GM12891 (cell line): ENCODE data around the gene PRKAG3.
"Not testable (repeated sequence)": the region's sequence is repeated elsewhere in the genome, so short reads cannot be mapped to it uniquely, and the experiment has no call there.

Source experiments
- DNase-seq: peaks from one replicate; pipeline ENCODE4 v3.0.0; 2011; ENCODE audit warnings: low spot score; ENCODE audit not compliant: insufficient read length
- FAIRE-seq: peaks from 2 replicates; lab custom pipeline; 2011; peaks lifted over from hg19 to GRCh38; lab: Jason Lieb, UNC
- PAX5 ChIP-seq: IDR thresholded peaks from 2 replicates; pipeline ENCODE4 v1.6.1; 2011; ENCODE audit warnings: low read length, moderate library complexity, mild to moderate bottlenecking; ENCODE audit not compliant: insufficient read depth, severe bottlenecking
- POLR2A ChIP-seq: IDR thresholded peaks from 2 replicates; pipeline ENCODE4 v1.6.1; 2011; ENCODE audit warnings: low read depth, low read length, control low read depth
- POLR2AphosphoS5 ChIP-seq: IDR thresholded peaks from 2 replicates; pipeline ENCODE4 v1.6.1; 2011; ENCODE audit warnings: low read depth, low read length, control low read depth
- POU2F2 ChIP-seq: IDR thresholded peaks from 2 replicates; pipeline ENCODE4 v1.6.1; 2011; ENCODE audit warnings: low read depth, mild to moderate bottlenecking, control low read depth, low read length, moderate library complexity
- SPI1 ChIP-seq: IDR thresholded peaks from 2 replicates; pipeline ENCODE4 v1.6.1; 2011; ENCODE audit warnings: low read depth, low read length, control low read depth
- TAF1 ChIP-seq: IDR thresholded peaks from 2 replicates; pipeline ENCODE4 v1.6.1; 2011; ENCODE audit warnings: low read depth, low read length, control low read depth

PRKAG3 gene

DNA sequence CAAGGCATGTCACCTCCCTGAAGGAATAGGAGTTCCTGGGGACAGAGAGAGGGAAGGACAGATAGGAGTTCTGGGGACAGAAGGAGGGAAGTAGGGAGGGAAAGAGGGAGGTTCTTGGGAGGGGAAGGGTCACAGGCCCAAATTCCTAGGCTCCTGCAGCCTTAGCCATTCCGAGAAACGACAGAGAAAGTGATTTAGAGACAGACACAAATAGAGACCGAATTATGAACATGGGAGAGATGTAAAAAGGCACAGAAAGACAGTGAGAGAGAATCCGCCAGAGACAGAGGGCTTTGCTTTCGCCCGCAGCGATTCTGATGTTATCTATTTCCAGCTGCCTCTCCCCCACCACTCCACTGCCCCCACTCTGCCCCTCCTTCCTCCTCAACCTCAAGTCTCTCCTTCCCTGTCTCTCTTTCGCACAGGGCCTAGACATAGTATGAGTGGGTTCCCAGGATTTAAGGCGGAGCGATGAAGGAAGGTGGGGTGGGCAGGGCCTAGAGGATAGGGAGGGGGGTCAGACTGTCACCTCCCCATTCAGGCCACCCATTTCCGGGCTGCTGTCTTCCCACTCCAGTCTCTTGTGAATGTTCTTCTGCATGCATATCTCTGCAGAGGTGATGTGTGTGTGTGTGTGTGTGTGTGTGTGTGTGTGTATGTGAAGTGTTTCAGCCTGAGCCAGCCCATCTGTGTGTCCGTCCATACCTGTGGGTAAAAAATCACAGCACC is 24.7 kb upstream of the PRKAG3 start:
- FAIRE-seq: no peak
- DNase-seq: no peak
- TF ChIP-seq POLR2A (no peak), POLR2AphosphoS5 (no peak), SPI1 (no peak), POU2F2 (no peak), TAF1 (no peak)

DNA sequence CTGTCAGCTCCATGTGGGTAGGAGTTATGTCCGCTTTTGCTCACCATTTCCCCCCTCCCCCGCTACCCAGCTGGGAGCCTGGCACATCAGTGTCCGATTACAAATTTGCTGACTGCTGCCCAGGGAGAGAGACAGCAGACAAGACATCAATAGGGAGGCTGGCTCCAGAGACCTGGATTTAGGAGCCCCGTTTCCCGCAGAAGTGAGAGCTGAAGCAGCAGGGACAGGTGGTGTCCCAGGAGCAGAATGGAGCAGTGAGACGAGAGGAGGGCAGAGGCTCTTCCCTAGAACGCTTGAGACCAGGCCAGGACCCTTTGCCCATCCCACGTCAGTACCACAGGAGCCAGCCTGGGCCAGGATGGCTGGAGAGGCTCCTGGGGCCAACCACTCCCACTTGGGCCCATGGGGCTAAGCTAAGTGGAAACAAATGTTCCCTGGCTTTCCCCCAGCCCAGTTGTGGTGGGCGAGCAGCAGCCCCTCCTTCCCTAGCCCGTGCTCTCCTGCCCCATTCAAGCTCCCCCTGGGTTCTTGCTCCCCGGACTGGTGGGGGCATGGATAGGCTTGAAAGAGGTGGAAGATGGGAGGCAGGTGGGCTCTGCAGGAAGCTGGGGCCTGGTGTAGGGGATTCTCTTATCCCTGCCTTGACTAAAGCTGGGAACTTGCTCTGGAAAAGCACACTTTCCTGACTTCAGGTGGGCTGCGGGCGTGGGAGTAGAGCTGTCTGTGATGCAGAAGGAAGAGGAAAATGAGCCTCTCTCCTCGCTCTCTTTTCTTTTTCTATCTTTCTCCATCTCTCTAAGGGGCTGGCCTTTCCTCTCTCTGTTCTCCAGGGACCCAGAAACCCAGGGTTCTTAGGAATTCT is 23.9 kb upstream of the PRKAG3 start:
- DNase-seq (no peak), FAIRE-seq (no peak)
- TF ChIP-seq POLR2AphosphoS5 (no peak), PAX5 (no peak), SPI1 (no peak), TAF1 (no peak), POU2F2 (no peak), POLR2A (no peak)

DNA sequence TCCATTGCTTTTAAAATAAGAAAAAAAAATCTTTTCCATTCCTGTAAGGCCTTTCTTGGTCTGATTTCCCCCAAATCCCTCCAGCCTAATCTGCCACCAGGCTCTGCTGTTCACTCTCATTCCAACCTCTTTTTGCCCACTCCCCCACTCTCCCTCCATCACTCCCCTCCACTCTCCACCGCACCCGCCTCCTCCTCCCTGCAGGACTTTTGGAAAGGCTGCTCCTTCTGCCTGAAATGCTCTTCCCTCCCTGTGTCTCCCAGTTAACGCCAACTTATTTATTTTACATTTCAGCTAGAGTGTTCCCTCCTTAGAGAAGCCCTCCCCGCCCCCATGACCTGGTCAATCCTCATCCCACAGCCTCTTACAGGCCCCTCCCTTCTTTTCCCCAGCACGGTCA is 23.3 kb upstream of the PRKAG3 start:
- TF ChIP-seq TAF1: no peak
- TF ChIP-seq SPI1: no peak
- TF ChIP-seq PAX5: no peak
- no peak for TF ChIP-seq POLR2AphosphoS5
- TF ChIP-seq POLR2A: no peak
- TF ChIP-seq POU2F2: no peak
- no peak for FAIRE-seq
- DNase-seq: no peak

DNA sequence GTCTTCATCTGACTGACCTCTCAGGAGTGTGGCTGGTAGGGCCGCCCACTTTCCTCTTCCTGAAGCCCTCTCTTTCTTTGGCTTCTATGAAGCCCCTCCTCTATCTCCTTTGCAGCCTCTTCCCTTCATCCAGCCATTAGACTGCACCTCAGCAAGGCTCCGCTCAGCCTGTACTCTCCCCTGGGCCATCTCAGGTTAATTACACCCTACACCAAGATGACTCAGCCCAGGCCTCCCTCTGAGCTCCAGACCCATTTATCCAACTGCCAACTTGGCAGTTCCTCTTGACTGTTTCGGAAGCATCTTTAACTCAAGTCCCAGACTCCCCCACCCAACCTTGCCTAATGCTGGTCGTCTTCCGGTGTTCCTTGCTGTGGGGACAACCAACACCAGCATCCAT is 22.2 kb upstream of the PRKAG3 start:
- no peak for TF ChIP-seq SPI1
- TF ChIP-seq TAF1: no peak
- TF ChIP-seq POLR2A: no peak
- no peak for DNase-seq
- no peak for FAIRE-seq

DNA sequence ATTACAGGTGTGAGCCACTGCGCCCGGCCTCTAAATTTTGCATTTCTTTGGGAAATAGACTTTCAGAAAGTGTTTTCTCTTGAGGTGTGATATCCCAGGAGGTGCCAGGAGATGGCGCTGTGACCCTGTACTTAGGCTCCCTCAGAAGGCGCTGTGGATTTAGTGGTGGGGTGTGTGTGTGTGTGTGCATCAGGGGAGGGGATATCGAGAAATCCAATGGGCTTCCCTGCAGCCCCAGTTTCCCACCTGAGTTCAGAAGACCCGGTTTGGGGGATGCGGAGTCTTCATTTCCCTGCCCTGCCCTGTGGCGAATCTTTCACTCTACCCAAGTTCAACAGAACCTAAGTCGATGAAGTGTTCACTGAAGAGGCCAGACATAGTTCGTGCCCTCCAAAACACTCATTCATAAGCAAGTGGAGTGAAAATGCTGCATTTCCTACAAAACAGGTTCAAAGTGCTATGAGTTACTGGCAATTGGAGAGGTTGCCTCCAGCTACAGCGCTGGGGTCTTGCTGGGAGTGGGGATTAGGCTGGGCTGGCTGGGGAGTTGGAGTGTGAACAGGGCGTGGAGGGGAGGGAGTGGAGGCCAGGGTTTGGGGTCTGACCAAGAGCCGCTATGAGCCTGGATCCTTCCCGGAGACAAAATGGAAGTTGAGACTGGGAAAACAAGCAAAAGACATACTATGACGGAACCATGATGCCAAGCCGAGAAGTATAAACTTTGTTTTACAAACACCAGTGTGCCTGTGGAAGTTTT is 21.5 kb upstream of the PRKAG3 start:
- FAIRE-seq (peak; percentile 78), DNase-seq (no peak)
- TF ChIP-seq POLR2A: no peak
- TF ChIP-seq PAX5: no peak
- no peak for TF ChIP-seq TAF1
- TF ChIP-seq POU2F2: no peak
- TF ChIP-seq SPI1: no peak
- no peak for TF ChIP-seq POLR2AphosphoS5

DNA sequence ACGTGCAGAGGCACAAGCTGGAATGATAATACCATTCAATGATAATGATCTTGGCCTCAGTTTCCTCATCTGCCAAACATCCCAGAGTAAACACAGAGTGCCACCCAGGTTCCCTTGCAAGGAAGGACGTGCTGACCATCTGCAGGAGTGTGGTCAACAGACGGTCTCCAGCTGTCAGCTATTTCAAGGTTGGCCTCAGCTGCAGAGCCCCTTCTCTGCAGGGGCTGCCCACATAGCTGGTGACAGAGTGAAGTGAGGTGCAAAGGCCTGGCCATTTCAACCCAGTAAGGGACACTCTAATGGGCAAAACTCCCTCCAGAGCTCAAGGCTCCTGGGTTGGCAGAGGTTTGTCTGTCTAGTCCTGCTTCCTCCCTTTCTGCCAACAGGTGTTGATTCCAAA is 19.7 kb upstream of the PRKAG3 start:
- DNase-seq (no peak), FAIRE-seq (no peak)
- no peak for TF ChIP-seq TAF1
- no peak for TF ChIP-seq POU2F2
- TF ChIP-seq POLR2AphosphoS5: no peak
- no peak for TF ChIP-seq PAX5
- TF ChIP-seq POLR2A: no peak
- TF ChIP-seq SPI1: no peak

DNA sequence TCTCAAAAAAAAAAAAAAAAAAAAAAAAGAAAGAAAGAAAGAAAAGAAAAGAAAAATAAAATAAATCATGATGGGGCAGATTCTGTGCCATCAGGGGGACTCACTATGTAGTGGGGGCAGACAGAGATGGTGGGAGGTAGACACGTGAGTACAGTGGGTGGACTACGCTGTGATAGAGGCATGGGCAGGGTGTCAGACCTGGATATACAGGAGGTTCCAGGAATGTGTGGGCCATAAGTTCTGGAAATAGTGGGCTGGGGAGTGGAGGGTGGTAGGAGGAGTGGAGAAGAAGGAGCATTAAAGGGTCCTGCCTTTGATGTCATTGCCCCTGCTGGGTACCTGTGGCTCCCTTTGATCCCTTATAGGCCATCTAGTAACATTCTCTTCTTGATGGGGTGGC is 19.2 kb upstream of the PRKAG3 start:
- no peak for FAIRE-seq
- TF ChIP-seq POLR2A (no peak), SPI1 (no peak), POLR2AphosphoS5 (no peak), TAF1 (no peak), POU2F2 (no peak), PAX5 (no peak)
- no peak for DNase-seq

DNA sequence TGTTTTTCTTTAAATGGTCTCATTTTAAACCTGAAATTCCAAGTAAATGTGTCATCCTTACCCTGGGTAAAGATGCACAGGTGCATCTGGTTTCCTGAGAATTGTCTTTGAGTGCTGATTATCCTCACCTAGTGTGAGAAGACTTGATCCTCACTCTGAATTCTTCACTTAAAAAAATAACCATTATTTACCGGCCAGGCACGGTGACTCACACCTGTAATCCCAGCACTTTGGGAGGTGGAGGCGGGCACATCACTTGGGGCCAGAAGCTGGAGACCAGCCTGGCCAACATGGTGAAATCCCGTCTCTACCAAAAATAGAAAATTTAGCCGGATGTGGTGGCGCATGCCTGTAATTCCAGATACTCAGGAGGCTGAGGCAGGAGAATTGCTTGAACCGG is 18.1 kb upstream of the PRKAG3 start:
- DNase-seq: no peak
- FAIRE-seq: no peak
- no peak for TF ChIP-seq PAX5
- no peak for TF ChIP-seq POLR2A
- no peak for TF ChIP-seq POLR2AphosphoS5
- TF ChIP-seq TAF1: no peak

DNA sequence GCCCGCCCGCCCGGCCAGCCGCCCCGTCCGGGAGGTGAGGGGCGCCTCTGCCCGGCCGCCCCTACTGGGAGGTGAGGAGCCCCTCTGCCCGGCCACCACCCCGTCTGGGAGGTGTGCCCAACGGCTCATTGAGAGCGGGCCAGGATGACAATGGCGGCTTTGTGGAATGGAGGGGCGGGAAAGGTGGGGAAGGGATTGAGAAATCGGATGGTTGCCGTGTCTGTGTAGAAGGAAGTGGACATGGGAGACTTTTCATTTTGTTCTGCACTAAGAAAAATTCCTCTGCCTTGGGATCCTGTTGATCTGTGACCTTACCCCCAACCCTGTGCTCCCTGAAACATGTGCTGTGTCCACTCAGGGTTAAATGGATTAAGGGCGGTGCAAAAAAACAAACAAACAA is 15.4 kb upstream of the PRKAG3 start:
- FAIRE-seq: not testable (repeated sequence)

DNA sequence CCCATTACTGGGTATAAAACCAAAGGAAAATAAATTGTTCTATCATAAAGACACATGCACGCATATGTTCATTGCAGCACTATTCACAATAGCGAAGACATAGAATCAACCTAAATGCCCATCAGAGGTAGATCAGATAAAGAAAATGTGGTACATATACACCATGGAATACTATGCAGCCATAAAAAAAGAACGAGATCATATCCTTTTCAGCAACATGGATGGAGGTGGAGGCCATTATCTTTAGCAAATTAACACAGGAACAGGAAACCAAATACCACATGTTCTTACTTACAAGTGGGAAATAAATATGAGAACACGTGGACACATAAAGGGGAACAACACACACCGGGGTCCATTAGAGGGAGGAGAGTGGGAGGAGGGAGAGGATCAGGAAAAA is 12.7 kb upstream of the PRKAG3 start:
- not testable (repeated sequence) for FAIRE-seq, DNase-seq

More for the DNA sequence above, 15.4 kb upstream of the PRKAG3 start:
- not testable (repeated sequence) for DNase-seq
